H1 (cell line): ENCODE measurements around the gene LARP4B. TPM values are rescaled to one million over a fixed set of nuclear protein-coding genes. Genes with fewer than 3 reads are reported as not detected.

ENCODE experiments used
- CTCF ChIA-PET: fragments of 300-600 bp; sonication (Branson Sonifier 250); formaldehyde crosslinking; loops from one replicate; lab custom pipeline; 2021; ENCODE audit not compliant: partially characterized antibody; lab: Charles Lee
- POLR2A ChIA-PET: fragments of 300-600 bp; sonication (Branson Sonifier 250); formaldehyde crosslinking; loops from one replicate; lab custom pipeline; 2021; ENCODE audit warnings: inconsistent platforms; ENCODE audit not compliant: partially characterized antibody; lab: Charles Lee
- DNase-seq, 2 experiments: peaks; one replicate each; pipeline versions ENCODE4 v3.0.0 to v3.0.0-alpha.2; 2010 to 2022; ENCODE audit warnings: low spot score in 2 of 2, low read depth in 1 of 2, mixed read lengths in 1 of 2
- FAIRE-seq: peaks from 2 replicates; lab custom pipeline; 2011; peaks lifted over from hg19 to GRCh38; lab: Jason Lieb, UNC
- H2AFZ ChIP-seq: 2 replicates; pipeline ENCODE4 v1.8.1; 2012; ENCODE audit warnings: low read length, inconsistent platforms
- H2AK5ac ChIP-seq: 2 replicates; pipeline ENCODE4 v1.6.1; 2013; ENCODE audit warnings: low read depth, low read length
- H2BK120ac ChIP-seq: replicated peaks from 2 replicates; pipeline ENCODE3; 2013; ENCODE audit warnings: low read depth, low read length, inconsistent platforms
- H2BK12ac ChIP-seq: 2 replicates; pipeline ENCODE4 v1.6.1; 2013; ENCODE audit warnings: low read depth, low read length
- H2BK15ac ChIP-seq: 2 replicates; pipeline ENCODE4 v1.6.1; 2013; ENCODE audit warnings: low read length
- H2BK20ac ChIP-seq: 2 replicates; pipeline ENCODE4 v1.6.1; 2013; ENCODE audit warnings: low read length
- H2BK5ac ChIP-seq: 2 replicates; pipeline ENCODE4 v1.6.1; 2013; ENCODE audit warnings: low read depth, low read length
- H3K14ac ChIP-seq: 2 replicates; pipeline ENCODE4 v1.6.1; 2013; ENCODE audit warnings: inconsistent platforms; ENCODE audit not compliant: insufficient read length
- H3K18ac ChIP-seq: 2 replicates; pipeline ENCODE4 v1.6.1; 2013; ENCODE audit warnings: low read length; ENCODE audit errors: extremely low read depth
- H3K23ac ChIP-seq: 2 replicates; pipeline ENCODE4 v1.6.1; 2013; ENCODE audit warnings: inconsistent platforms; ENCODE audit not compliant: insufficient read length
- H3K23me2 ChIP-seq: 2 replicates; pipeline ENCODE4 v1.6.1; 2013; ENCODE audit warnings: low read depth, low read length
- H3K27ac ChIP-seq: 2 replicates; pipeline ENCODE4 v1.6.1; 2011; ENCODE audit warnings: low read depth, low read length, inconsistent platforms
- H3K27me3 ChIP-seq, 4 experiments: replicated peaks in 1 of 4; 1 replicate in 1 of 4; 2 replicates in 3 of 4; pipeline versions ENCODE4 v1.6.1 to v1.8.1; 2011 to 2013; ENCODE audit warnings: low read length in 3 of 4, mild to moderate bottlenecking in 3 of 4, inconsistent platforms in 2 of 4, mixed read lengths in 2 of 4, moderate library complexity in 1 of 4; ENCODE audit not compliant: control insufficient read depth in 3 of 4, insufficient read depth in 3 of 4; ENCODE audit errors: extremely low read depth in 1 of 4
- H3K36me3 ChIP-seq, 4 experiments: 2 replicates each; pipeline versions ENCODE4 v1.6.1 to v1.8.1; 2011 to 2013; ENCODE audit warnings: mild to moderate bottlenecking in 4 of 4, low read length in 3 of 4, moderate library complexity in 2 of 4, control low read depth in 1 of 4, inconsistent platforms in 1 of 4; ENCODE audit not compliant: insufficient read depth in 4 of 4, control insufficient read depth in 2 of 4
- H3K4ac ChIP-seq: replicated peaks from 2 replicates; pipeline ENCODE3; 2013; ENCODE audit warnings: low read length, low read depth, mixed read lengths, inconsistent platforms; ENCODE audit not compliant: insufficient read length
- H3K4me1 ChIP-seq, 4 experiments: replicated peaks in 1 of 4; 1 replicate in 1 of 4; 2 replicates in 3 of 4; pipeline versions ENCODE4 v1.6.1 to v1.8.1; 2011 to 2013; ENCODE audit warnings: low read length in 3 of 4, inconsistent platforms in 2 of 4, mixed read lengths in 1 of 4; ENCODE audit not compliant: insufficient read depth in 4 of 4, control insufficient read depth in 3 of 4
- H3K4me2 ChIP-seq, 2 experiments: 2 replicates each; pipeline versions ENCODE4 v1.6.1 to v1.8.1; 2011 to 2013; ENCODE audit warnings: low read depth in 2 of 2, low read length in 2 of 2, control low read depth in 1 of 2, inconsistent platforms in 1 of 2, mild to moderate bottlenecking in 1 of 2; ENCODE audit not compliant: insufficient read depth in 1 of 2
- H3K4me3 ChIP-seq, 4 experiments: fragments of 200-600, 300-600 bp in 1 of 4; sonication (generic), shearing (Covaris generic), sonication (Bioruptor Twin) in 1 of 4; 2 replicates each; pipeline versions ENCODE4 v1.5.1 to v1.8.1; 2011 to 2016; ENCODE audit warnings: low read length in 4 of 4, low read depth in 3 of 4, control low read depth in 2 of 4, inconsistent platforms in 2 of 4, mild to moderate bottlenecking in 2 of 4, mixed read lengths in 1 of 4, moderate library complexity in 1 of 4; ENCODE audit not compliant: insufficient read depth in 2 of 4; ENCODE audit errors: extremely low read depth in 1 of 4
- H3K56ac ChIP-seq: replicated peaks from 2 replicates; pipeline ENCODE3; 2013; ENCODE audit warnings: low read depth, mild to moderate bottlenecking, mixed read lengths, low read length, inconsistent platforms; ENCODE audit not compliant: insufficient read length
- H3K79me1 ChIP-seq: 2 replicates; pipeline ENCODE4 v1.6.1; 2013; ENCODE audit warnings: low read depth, low read length, control low read depth
- H3K79me2 ChIP-seq, 2 experiments: 2 replicates each; pipeline versions ENCODE4 v1.6.1 to v1.8.1; 2012 to 2013; ENCODE audit warnings: low read length in 2 of 2, mild to moderate bottlenecking in 2 of 2, inconsistent platforms in 1 of 2; ENCODE audit not compliant: insufficient read depth in 2 of 2, control insufficient read depth in 1 of 2
- H3K9ac ChIP-seq, 4 experiments: replicated peaks in 1 of 4; 1 replicate in 1 of 4; 2 replicates in 3 of 4; pipeline versions ENCODE4 v1.6.1 to v1.8.1; 2011 to 2013; ENCODE audit warnings: low read depth in 3 of 4, low read length in 3 of 4, control low read depth in 2 of 4, mild to moderate bottlenecking in 2 of 4, moderate library complexity in 2 of 4, inconsistent platforms in 1 of 4; ENCODE audit errors: extremely low read depth in 1 of 4
- H3K9me3 ChIP-seq, 2 experiments: 2 replicates each; pipeline versions ENCODE4 v1.6.1 to v1.8.1; 2012 to 2013; ENCODE audit warnings: mild to moderate bottlenecking in 2 of 2, moderate library complexity in 2 of 2, control low read depth in 1 of 2, inconsistent platforms in 1 of 2, low read depth in 1 of 2, low read length in 1 of 2, mixed read lengths in 1 of 2; ENCODE audit not compliant: insufficient read depth in 2 of 2
- H4K20me1 ChIP-seq, 2 experiments: replicated peaks in 1 of 2; 2 replicates each; pipeline versions ENCODE3 to v1.8.1; 2011 to 2013; ENCODE audit warnings: inconsistent platforms in 2 of 2, low read length in 2 of 2, mild to moderate bottlenecking in 1 of 2; ENCODE audit not compliant: insufficient read depth in 2 of 2, control insufficient read depth in 1 of 2
- H4K5ac ChIP-seq: 2 replicates; pipeline ENCODE4 v1.6.1; 2013; ENCODE audit warnings: low read length, low read depth, mixed read lengths, inconsistent platforms; ENCODE audit not compliant: insufficient read length
- H4K8ac ChIP-seq: 2 replicates; pipeline ENCODE4 v1.8.0; 2013; ENCODE audit warnings: mild to moderate bottlenecking, moderate library complexity, low read length, inconsistent platforms; ENCODE audit not compliant: insufficient read depth; ENCODE audit errors: extremely low read depth
- H4K91ac ChIP-seq: replicated peaks from 2 replicates; pipeline ENCODE3; 2013; ENCODE audit warnings: low read length, mixed read lengths, inconsistent platforms; ENCODE audit not compliant: insufficient read length
- CBX5 ChIP-seq: fragments of 300-800, 300-1000 bp; sonication (generic); IDR thresholded peaks from 2 replicates; pipeline ENCODE4 v1.7.1; 2016; ENCODE audit warnings: antibody characterized with exemption, low read length, low read depth
- CREB1 ChIP-seq: IDR thresholded peaks from 2 replicates; pipeline ENCODE4 v1.6.1; 2012; ENCODE audit warnings: inconsistent platforms
- JUND ChIP-seq: IDR thresholded peaks from 2 replicates; pipeline ENCODE4 v1.6.1; 2011; ENCODE audit warnings: mild to moderate bottlenecking, improper control_type of control experiment, low read length
- POLR2A ChIP-seq, 2 experiments: IDR thresholded peaks; 1 replicate in 1 of 2; 2 replicates in 1 of 2; pipeline ENCODE4 v1.6.1; 2011; ENCODE audit warnings: low read depth in 2 of 2, low read length in 2 of 2, mild to moderate bottlenecking in 2 of 2; ENCODE audit errors: control extremely low read depth in 1 of 2
- POLR2AphosphoS5 ChIP-seq: IDR thresholded peaks from 2 replicates; pipeline ENCODE4 v1.6.1; 2011; ENCODE audit warnings: low read depth, low read length
- SIX5 ChIP-seq: IDR thresholded peaks from 2 replicates; pipeline ENCODE4 v1.6.1; 2011; ENCODE audit warnings: mild to moderate bottlenecking, low read depth, low read length
- SRF ChIP-seq: IDR thresholded peaks from 2 replicates; pipeline ENCODE4 v1.6.1; 2011; ENCODE audit warnings: mild to moderate bottlenecking, low read depth, low read length, moderate library complexity
- TAF1 ChIP-seq: IDR thresholded peaks from 2 replicates; pipeline ENCODE4 v1.6.1; 2011; ENCODE audit warnings: mild to moderate bottlenecking, low read depth, low read length
- WGBS, 2 experiments: shearing (Covaris generic) in 1 of 2; methylation state at CpG; one replicate each; pipeline versions ENCODE4 v1.1.6 to v1.1.7; 2013 to 2015; ENCODE audit warnings: low lambda C conversion rate in 2 of 2, mixed read lengths in 2 of 2, inconsistent platforms in 1 of 2, low coverage in 1 of 2, missing lambda C conversion rate in 1 of 2; ENCODE audit not compliant: insufficient replicate concordance in 2 of 2, insufficient coverage in 1 of 2, insufficient read length in 1 of 2; ENCODE audit errors: extremely low coverage in 1 of 2, missing lambda C conversion rate in 1 of 2; 5-methylcytosine and 5-hydroxymethylcytosine counted together
- polyA plus RNA-seq, 7 experiments: library from polyadenylated mRNA; depleted of rRNA in 3 of 7; stranded (reverse) in 5 of 7; unstranded in 2 of 7; fragments of >200 nt in 5 of 7; fragments of 200-250 nt in 2 of 7; gene quantifications; 1 replicate in 5 of 7; 2 replicates in 1 of 7; 4 replicates in 1 of 7; pipeline versions ENCODE4 v1.2.1 to v1.2.3, GENCODE V29; 2011 to 2013; ENCODE audit warnings: missing spikeins in 2 of 7, mixed read lengths in 2 of 7
- total RNA-seq: library from RNA; stranded (reverse); fragmentation: NEBNext Ultra II Directional; extraction: Animal tissue kit (Norgen Biotek cat#: 25700); gene quantifications from 2 replicates; pipeline ENCODE4 v1.2.1, GENCODE V29; 2021

The LARP4B gene
- total and polyA plus RNA-seq, 2 of the 8 experiments (the other 6 are each of a cell fraction or from before 2014, with no cell fraction given): 20.1 to 78.6 TPM

DNA sequence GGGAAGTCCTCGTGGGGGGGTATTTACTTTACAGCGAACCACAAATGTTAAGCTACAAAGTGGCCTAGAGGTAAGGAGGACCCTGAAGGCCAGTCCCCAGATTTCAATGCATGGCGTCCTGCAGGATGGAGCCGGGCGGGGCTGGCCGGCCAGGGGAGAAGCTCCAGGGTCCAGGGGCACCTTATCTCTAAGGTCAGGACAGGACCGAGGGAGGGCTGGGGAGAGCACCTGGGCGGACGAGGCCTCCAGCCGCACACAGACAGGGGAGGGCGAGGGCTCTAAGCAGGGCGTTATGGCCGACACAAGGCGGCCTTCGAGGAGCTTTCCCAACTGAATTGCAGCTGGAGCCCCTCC is 145.7 kb downstream of the LARP4B start:
- Histone ChIP-seq H3K23ac (no peak overlapping the region), H2AFZ (no peak overlapping the region), H4K91ac (no peak overlapping the region), H3K4me1 (peaks cover 0 to 8% (median 1%) of the 10 kb centered on the region in 4 experiments; a peak in 3 of 7 replicates), H3K14ac (no peak overlapping the region), H3K18ac (no peak overlapping the region), H3K9me3 (no peaks in the 10 kb centered on the region), H3K4ac (no peak overlapping the region), H2AK5ac (no peak overlapping the region), H3K27ac (no peak overlapping the region), H2BK5ac (no peak overlapping the region), H3K9ac (no peak overlapping the region), H4K8ac (no peak overlapping the region), H2BK120ac (no peak overlapping the region), H3K56ac (no peak overlapping the region), H3K4me3 (no peak overlapping the region), H4K5ac (no peak overlapping the region), H3K27me3 (peaks cover 2 to 18% (median 10%) of the 10 kb centered on the region in 4 experiments; a peak in 6 of 7 replicates), H4K20me1 (no peaks in the 10 kb centered on the region), H2BK12ac (no peak overlapping the region), H3K79me2 (no peaks in the 10 kb centered on the region), H3K23me2 (peaks cover 4% of the 10 kb centered on the region; the same call in 1 of the 2 replicates), H3K79me1 (no peaks in the 10 kb centered on the region), H3K36me3 (no peaks in the 10 kb centered on the region), H2BK20ac (no peak overlapping the region), H3K4me2 (no peak overlapping the region), H2BK15ac (no peak overlapping the region)
- CTCF ChIA-PET: interaction anchor here (0.6 to 2.5 kb wide), 8 partner anchors 9 to 331 kb away, joined by 3 to 10 read pairs (median 4); no protein-coding TSS in a partner anchor
- no peak for DNase-seq
- TF ChIP-seq TAF1 (no peak), SRF (no peak), POLR2A (IDR thresholded peaks at IDR 0.05; ENCODE audit: control extremely low read depth in 1 of 2, low read depth in 2 of 2, low read length in 2 of 2) (no peak), POLR2AphosphoS5 (no peak), CBX5 (no peak), SIX5 (no peak), CREB1 (no peak), JUND (no peak)
- FAIRE-seq: no peak
- WGBS, 2 experiments: 91% methylated on average over 15 of the region's 15 CpGs; no CpG with 5 or more reads in 1 of the 2 experiments
- POLR2A ChIA-PET: interaction anchor here (0.6 to 1.1 kb wide), 2 partner anchors 19 to 364 kb away, joined by 3 read pairs; no protein-coding TSS in a partner anchor
